HEK293 (cell line): Measurements from ENCODE around the gene C5orf63.
A peak's percentile ranks its signal among the peaks of the same experiment; 100 is the strongest.

Source experiments
- BCL6B ChIP-seq: fragments of 450-650 bp; formaldehyde crosslinking; IDR thresholded peaks from 2 replicates; pipeline ENCODE4 v1.5.1; 2017; ENCODE audit warnings: missing biosample characterization, missing genetic modification characterization
- GLI2 ChIP-seq: fragments of 450-650 bp; formaldehyde crosslinking; IDR thresholded peaks from 2 replicates; pipeline ENCODE4; 2017; ENCODE audit warnings: missing biosample characterization, missing genetic modification characterization, low read depth, borderline replicate concordance
- KLF1 ChIP-seq: fragments of 450-650 bp; formaldehyde crosslinking; IDR thresholded peaks from 2 replicates; pipeline ENCODE4 v1.5.1; 2016; ENCODE audit warnings: missing biosample characterization, missing genetic modification characterization
- KLF10 ChIP-seq: fragments of 450-650 bp; IDR thresholded peaks from 2 replicates; pipeline ENCODE4 v1.5.1; 2018; ENCODE audit warnings: missing biosample characterization, mild to moderate bottlenecking, missing genetic modification characterization
- PATZ1 ChIP-seq: fragments of 450-650 bp; formaldehyde crosslinking; IDR thresholded peaks from 2 replicates; pipeline ENCODE4 v1.5.1; 2016; ENCODE audit warnings: missing biosample characterization, missing genetic modification characterization
- PRDM6 ChIP-seq: fragments of 450-650 bp; formaldehyde crosslinking; IDR thresholded peaks from 2 replicates; pipeline ENCODE4 v1.5.1; 2017; ENCODE audit warnings: missing biosample characterization, missing genetic modification characterization
- SALL2 ChIP-seq: fragments of 450-650 bp; formaldehyde crosslinking; IDR thresholded peaks from 2 replicates; pipeline ENCODE4 v1.5.0; 2017; ENCODE audit warnings: missing biosample characterization, mild to moderate bottlenecking, missing genetic modification characterization, borderline replicate concordance
- YY1 ChIP-seq: fragments of 450-650 bp; formaldehyde crosslinking; IDR thresholded peaks from 2 replicates; pipeline ENCODE4 v1.5.1; 2018; ENCODE audit warnings: missing biosample characterization, missing genetic modification characterization
- ZBTB44 ChIP-seq: fragments of 450-650 bp; IDR thresholded peaks from 2 replicates; pipeline ENCODE4 v1.5.1; 2018; ENCODE audit warnings: missing biosample characterization, mild to moderate bottlenecking, missing genetic modification characterization
- ZNF114 ChIP-seq: fragments of 450-650 bp; formaldehyde crosslinking; IDR thresholded peaks from 2 replicates; pipeline ENCODE4 v1.5.0; 2017; ENCODE audit warnings: missing biosample characterization, missing genetic modification characterization
- ZNF155 ChIP-seq: fragments of 450-650 bp; formaldehyde crosslinking; IDR thresholded peaks from 2 replicates; pipeline ENCODE4 v1.5.1; 2016; ENCODE audit warnings: missing biosample characterization, missing genetic modification characterization
- ZNF18 ChIP-seq: fragments of 450-650 bp; formaldehyde crosslinking; IDR thresholded peaks from 2 replicates; pipeline ENCODE4 v1.5.1; 2016; ENCODE audit warnings: missing biosample characterization, missing genetic modification characterization
- ZNF184 ChIP-seq: fragments of 450-650 bp; IDR thresholded peaks from 2 replicates; pipeline ENCODE4 v1.5.1; 2018; ENCODE audit warnings: missing biosample characterization, mild to moderate bottlenecking, missing genetic modification characterization
- ZNF2 ChIP-seq: fragments of 450-650 bp; formaldehyde crosslinking; IDR thresholded peaks from 2 replicates; pipeline ENCODE4 v1.5.1; 2016; ENCODE audit warnings: missing biosample characterization, missing genetic modification characterization
- ZNF223 ChIP-seq: fragments of 450-650 bp; formaldehyde crosslinking; IDR thresholded peaks from 2 replicates; pipeline ENCODE4 v1.5.1; 2016; ENCODE audit warnings: missing biosample characterization, missing genetic modification characterization
- ZNF280D ChIP-seq: fragments of 450-650 bp; formaldehyde crosslinking; IDR thresholded peaks from 2 replicates; pipeline ENCODE4 v1.5.1; 2016; ENCODE audit warnings: missing biosample characterization, missing genetic modification characterization
- ZNF292 ChIP-seq: fragments of 450-650 bp; formaldehyde crosslinking; IDR thresholded peaks from 2 replicates; pipeline ENCODE4 v1.5.1; 2016; ENCODE audit warnings: low read depth, missing biosample characterization, missing genetic modification characterization, borderline replicate concordance
- ZNF324 ChIP-seq: fragments of 450-650 bp; formaldehyde crosslinking; IDR thresholded peaks from 2 replicates; pipeline ENCODE4 v1.5.1; 2016; ENCODE audit warnings: missing biosample characterization, missing genetic modification characterization
- ZNF423 ChIP-seq: fragments of 450-650 bp; formaldehyde crosslinking; IDR thresholded peaks from 2 replicates; pipeline ENCODE4 v1.5.1; 2016; ENCODE audit warnings: missing biosample characterization, missing genetic modification characterization
- ZNF488 ChIP-seq: fragments of 450-650 bp; formaldehyde crosslinking; IDR thresholded peaks from 2 replicates; pipeline ENCODE4 v1.5.1; 2016; ENCODE audit warnings: missing biosample characterization, missing genetic modification characterization
- ZNF513 ChIP-seq: fragments of 450-650 bp; IDR thresholded peaks from 2 replicates; pipeline ENCODE4 v1.5.1; 2018; ENCODE audit warnings: missing biosample characterization, missing genetic modification characterization
- ZNF701 ChIP-seq: fragments of 450-650 bp; formaldehyde crosslinking; IDR thresholded peaks from 2 replicates; pipeline ENCODE4 v1.5.1; 2016; ENCODE audit warnings: missing biosample characterization, missing genetic modification characterization
- ZNF704 ChIP-seq: fragments of 450-650 bp; formaldehyde crosslinking; IDR thresholded peaks from 2 replicates; pipeline ENCODE4 v1.5.1; 2016; ENCODE audit warnings: missing biosample characterization, missing genetic modification characterization

Gene C5orf63

GRCh38 chr5:127040796-127041520 is 32.3 kb downstream of the C5orf63 start (continued):
- TF ChIP-seq SALL2 (tag by site-specific recombination) (no peak), YY1 (tag by site-specific recombination) (no peak), ZNF223 (tag by site-specific recombination) (no peak), PRDM6 (tag by site-specific recombination) (peak; percentile 84), ZNF280D (tag by site-specific recombination) (no peak), ZNF155 (tag by site-specific recombination) (no peak), ZNF513 (tag by site-specific recombination) (no peak), ZNF114 (no peak), ZNF704 (no peak), ZNF2 (0 out of 2 replicates have a peak, but pooled peaks have one; percentile 15), GLI2 (tag by site-specific recombination) (peak; percentile 44; the same call in 1 of the 2 replicates), KLF1 (tag by site-specific recombination) (peak; percentile 93), ZBTB44 (tag by site-specific recombination) (peak; percentile 66; the same call in 1 of the 2 replicates), ZNF292 (tag by site-specific recombination) (no peak), PATZ1 (tag by site-specific recombination) (0 out of 2 replicates have a peak, but pooled peaks have one; percentile 33), KLF10 (tag by site-specific recombination) (peak; percentile 73; the same call in 1 of the 2 replicates), ZNF324 (tag by site-specific recombination) (no peak), ZNF18 (0 out of 2 replicates have a peak, but pooled peaks have one; percentile 29), ZNF184 (tag by site-specific recombination) (no peak), ZNF423 (tag by site-specific recombination) (peak; percentile 42; the same call in 1 of the 2 replicates), BCL6B (tag by site-specific recombination) (peak; percentile 32; the same call in 1 of the 2 replicates), ZNF488 (no peak), ZNF701 (no peak)
